ENCODE measurements around the gene CCDC57.
"Not testable (repeated sequence)": the region's sequence is repeated elsewhere in the genome, so short reads cannot be mapped to it uniquely, and the experiment has no call there.

The CCDC57 gene

GRCh38 chr17:82177276-82177675 lies 35.4 kb downstream of the CCDC57 start:
- H3K36me3 ChIP-seq (ENCODE audit: control insufficient read depth, insufficient read depth, low read length) = peaks cover 15% of the 10 kb centered on the region; the same call in 1 of the 2 replicates
- no peak overlapping the region for H3K4me3 ChIP-seq (ENCODE audit: low read depth, low read length)
- H3K4me1 ChIP-seq (ENCODE audit: control insufficient read depth, insufficient read depth, low read length) = peaks cover 22% of the 10 kb centered on the region
- no peak overlapping the region for H3K27ac ChIP-seq (ENCODE audit: low read depth, low read length)
- no peaks in the 10 kb centered on the region for H3K9me3 ChIP-seq (ENCODE audit: control insufficient read depth, insufficient read depth, low read depth, low read length)
- no peak overlapping the region for H3K9ac ChIP-seq (ENCODE audit: low read length)
- H3K27me3 ChIP-seq (ENCODE audit: control insufficient read depth, insufficient read depth, low read length) = peaks cover 72% of the 10 kb centered on the region

DNA sequence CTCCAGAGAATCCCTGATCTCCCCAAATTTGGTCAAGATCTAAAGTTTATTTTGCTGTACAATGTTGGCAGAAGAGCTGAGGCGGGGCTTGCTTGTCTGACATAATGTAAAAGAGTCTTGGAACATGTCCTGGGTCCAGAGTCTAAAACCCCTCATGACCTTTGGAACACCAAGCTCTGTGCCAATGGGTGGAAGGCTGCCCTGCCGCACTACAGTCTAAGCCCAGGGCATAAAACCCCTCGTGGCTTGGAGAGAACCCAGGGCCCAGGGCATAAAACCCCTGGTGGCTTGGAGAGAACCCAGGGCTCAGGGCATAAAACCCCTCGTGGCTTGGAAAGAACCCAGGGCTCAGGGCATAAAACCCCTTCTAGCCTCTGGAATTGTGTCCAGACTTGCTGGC lies 36.7 kb downstream of the CCDC57 start:
- Histone ChIP-seq H3K36me3 (ENCODE audit: control insufficient read depth, insufficient read depth, low read length) (peaks cover 24% of the 10 kb centered on the region), H3K27ac (ENCODE audit: low read depth, low read length) (no peak overlapping the region), H3K27me3 (ENCODE audit: control insufficient read depth, insufficient read depth, low read length) (peaks cover 85% of the 10 kb centered on the region)

GRCh38 chr17:82175201-82175600 lies 37.4 kb downstream of the CCDC57 start:
- H3K27me3 ChIP-seq (ENCODE audit: control insufficient read depth, insufficient read depth, low read length) = peaks cover 91% of the 10 kb centered on the region

More for the DNA sequence above, 36.7 kb downstream of the CCDC57 start:
- Histone ChIP-seq H3K4me3 (ENCODE audit: low read depth, low read length) (no peak overlapping the region), H3K9ac (ENCODE audit: low read length) (no peak overlapping the region), H3K9me3 (ENCODE audit: control insufficient read depth, insufficient read depth, low read depth, low read length) (no peaks in the 10 kb centered on the region), H3K4me1 (ENCODE audit: control insufficient read depth, insufficient read depth, low read length) (peaks cover 22% of the 10 kb centered on the region)

GRCh38 chr17:82174042-82174857 lies 38.4 kb downstream of the CCDC57 start:
- peak overlapping the region; percentile 48 for H3K4me3 ChIP-seq (ENCODE audit: low read depth, low read length)
- H3K9ac ChIP-seq (ENCODE audit: low read length) = peak overlapping the region; percentile 71
- H3K27me3 ChIP-seq (ENCODE audit: control insufficient read depth, insufficient read depth, low read length) = peaks cover 93% of the 10 kb centered on the region
- H3K36me3 ChIP-seq (ENCODE audit: control insufficient read depth, insufficient read depth, low read length) = peaks cover 32% of the 10 kb centered on the region
- H3K4me1 ChIP-seq (ENCODE audit: control insufficient read depth, insufficient read depth, low read length) = peaks cover 22% of the 10 kb centered on the region
- H3K27ac ChIP-seq (ENCODE audit: low read depth, low read length); H3K9me3 ChIP-seq (ENCODE audit: control insufficient read depth, insufficient read depth, low read depth, low read length): not testable (repeated sequence)

More at GRCh38 chr17:82175201-82175600, 37.4 kb downstream of the CCDC57 start:
- Histone ChIP-seq H3K4me3 (ENCODE audit: low read depth, low read length) (peak overlapping the region; percentile 13; the same call in 1 of the 2 replicates), H3K4me1 (ENCODE audit: control insufficient read depth, insufficient read depth, low read length) (peaks cover 22% of the 10 kb centered on the region), H3K9ac (ENCODE audit: low read length) (peak overlapping the region; percentile 9), H3K27ac (ENCODE audit: low read depth, low read length) (no peak overlapping the region), H3K9me3 (ENCODE audit: control insufficient read depth, insufficient read depth, low read depth, low read length) (no peaks in the 10 kb centered on the region), H3K36me3 (ENCODE audit: control insufficient read depth, insufficient read depth, low read length) (peaks cover 27% of the 10 kb centered on the region)

DNA sequence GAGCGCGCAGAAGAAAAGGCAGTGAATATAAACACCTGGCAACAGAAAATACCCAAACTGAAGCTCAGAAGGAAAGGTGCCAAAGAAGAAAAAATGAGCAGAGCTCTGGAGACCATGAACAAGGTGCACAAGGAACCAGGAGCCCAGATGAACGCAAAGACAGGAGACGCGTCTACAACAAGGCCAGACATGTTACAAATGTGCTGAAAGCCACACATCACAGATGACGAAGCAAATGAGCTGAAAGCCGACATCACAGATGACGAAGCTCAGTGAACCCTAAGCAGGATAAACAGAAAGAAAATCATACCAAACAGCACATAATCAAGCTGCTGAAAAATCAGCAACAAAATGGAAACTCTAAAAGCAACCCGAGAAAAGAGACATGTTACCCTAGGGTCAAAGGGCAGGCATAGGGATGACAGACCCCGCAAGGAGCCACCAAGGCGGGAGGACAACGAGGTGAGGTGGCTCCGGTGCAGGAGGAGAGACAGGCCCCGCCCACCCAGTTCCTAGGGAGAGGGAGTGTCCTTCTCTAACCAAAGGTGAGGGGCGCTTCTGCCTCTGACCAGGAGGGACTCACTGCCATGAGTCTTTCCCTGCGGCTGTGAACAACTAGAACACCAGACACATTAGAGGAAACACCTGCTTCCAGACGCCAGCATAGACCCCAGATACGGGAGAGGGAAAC lies 39.1 kb downstream of the CCDC57 start:
- Histone ChIP-seq H3K9ac (ENCODE audit: low read length) (peak overlapping the region; percentile 71), H3K4me3 (ENCODE audit: low read depth, low read length) (peak overlapping the region; percentile 48), H3K9me3 (ENCODE audit: control insufficient read depth, insufficient read depth, low read depth, low read length) (no peaks in the 10 kb centered on the region), H3K4me1 (ENCODE audit: control insufficient read depth, insufficient read depth, low read length) (peaks cover 22% of the 10 kb centered on the region), H3K36me3 (ENCODE audit: control insufficient read depth, insufficient read depth, low read length) (peaks cover 32% of the 10 kb centered on the region), H3K27ac (ENCODE audit: low read depth, low read length) (no peak overlapping the region), H3K27me3 (ENCODE audit: control insufficient read depth, insufficient read depth, low read length) (peaks cover 85% of the 10 kb centered on the region)

DNA sequence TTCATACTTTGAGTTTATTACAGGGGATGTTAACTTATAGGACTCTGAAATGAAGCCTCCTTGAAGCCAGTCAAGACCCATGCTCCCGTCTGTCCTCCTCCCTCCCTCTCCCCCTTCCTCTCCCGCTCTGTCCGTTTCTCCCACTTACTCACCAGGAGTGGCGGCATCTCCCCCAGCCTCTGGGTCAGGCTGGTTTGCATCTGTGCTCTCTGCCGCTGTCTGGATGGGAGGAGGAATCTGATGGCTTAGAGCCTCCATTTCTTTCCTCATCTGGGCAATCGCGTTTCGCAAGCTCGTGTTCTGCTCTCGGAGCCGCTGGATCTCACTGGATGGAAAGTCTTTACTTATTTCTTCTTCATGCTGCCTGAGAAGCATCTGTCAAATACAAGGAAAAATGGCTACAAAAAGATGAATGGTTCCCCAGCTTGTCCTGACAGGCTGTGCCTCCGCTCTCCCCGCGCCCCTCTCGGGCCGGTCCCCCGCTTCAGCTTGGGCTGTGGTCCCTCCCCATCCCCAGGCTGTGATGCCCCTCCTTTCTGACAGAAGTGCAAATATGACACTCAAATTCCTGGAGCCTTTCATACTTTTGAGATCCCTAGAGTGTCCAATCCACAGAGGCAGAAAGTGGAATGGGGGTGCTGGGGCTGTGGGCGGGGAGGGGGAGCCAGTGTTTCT lies 40.0 kb downstream of the CCDC57 start:
- H3K36me3 ChIP-seq (ENCODE audit: control insufficient read depth, insufficient read depth, low read length) = peaks cover 32% of the 10 kb centered on the region
- peaks cover 22% of the 10 kb centered on the region for H3K4me1 ChIP-seq (ENCODE audit: control insufficient read depth, insufficient read depth, low read length)
- no peak overlapping the region for H3K27ac ChIP-seq (ENCODE audit: low read depth, low read length)
- no peak overlapping the region for H3K9ac ChIP-seq (ENCODE audit: low read length)
- H3K9me3 ChIP-seq (ENCODE audit: control insufficient read depth, insufficient read depth, low read depth, low read length) = no peaks in the 10 kb centered on the region
- peaks cover 76% of the 10 kb centered on the region for H3K27me3 ChIP-seq (ENCODE audit: control insufficient read depth, insufficient read depth, low read length)
- H3K4me3 ChIP-seq (ENCODE audit: low read depth, low read length) = no peak overlapping the region

DNA sequence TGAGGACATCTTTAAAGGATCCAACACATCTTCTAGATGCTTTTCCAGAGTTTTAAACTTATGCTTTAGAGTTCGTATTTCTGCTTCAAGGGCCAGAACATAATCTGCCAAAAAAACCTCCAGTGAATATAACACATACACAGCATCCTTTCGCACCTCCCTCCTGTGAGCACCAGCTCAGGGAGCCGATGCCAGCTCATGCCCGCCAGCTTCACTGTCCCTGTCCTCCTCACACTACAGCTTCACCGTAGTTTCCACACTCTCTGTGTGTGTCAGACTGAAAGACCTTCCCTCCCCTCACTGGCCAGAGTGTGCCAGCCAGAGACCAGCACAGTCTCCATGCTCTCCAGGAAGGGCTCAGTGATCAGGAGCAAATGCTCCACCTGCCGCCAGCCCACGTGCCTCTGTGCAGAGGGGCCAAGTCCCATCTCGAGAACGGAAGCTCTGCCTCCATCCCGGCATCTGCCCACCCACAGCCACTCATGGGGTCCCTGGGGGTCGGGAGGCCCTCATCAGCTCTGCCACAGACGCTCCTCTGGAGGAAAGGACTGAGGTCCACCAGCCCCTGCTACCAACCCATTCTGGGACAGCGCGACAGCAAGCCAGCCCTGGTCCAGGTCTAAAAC lies 40.8 kb downstream of the CCDC57 start:
- Histone ChIP-seq H3K4me1 (ENCODE audit: control insufficient read depth, insufficient read depth, low read length) (peaks cover 22% of the 10 kb centered on the region), H3K4me3 (ENCODE audit: low read depth, low read length) (no peak overlapping the region), H3K36me3 (ENCODE audit: control insufficient read depth, insufficient read depth, low read length) (peaks cover 31% of the 10 kb centered on the region), H3K27ac (ENCODE audit: low read depth, low read length) (no peak overlapping the region), H3K9me3 (ENCODE audit: control insufficient read depth, insufficient read depth, low read depth, low read length) (no peaks in the 10 kb centered on the region), H3K27me3 (ENCODE audit: control insufficient read depth, insufficient read depth, low read length) (peaks cover 69% of the 10 kb centered on the region), H3K9ac (ENCODE audit: low read length) (no peak overlapping the region)

GRCh38 chr17:82170412-82170961 lies 42.2 kb downstream of the CCDC57 start:
- Histone ChIP-seq H3K27ac (ENCODE audit: low read depth, low read length) (no peak overlapping the region), H3K4me3 (ENCODE audit: low read depth, low read length) (no peak overlapping the region), H3K9ac (ENCODE audit: low read length) (no peak overlapping the region), H3K36me3 (ENCODE audit: control insufficient read depth, insufficient read depth, low read length) (peaks cover 31% of the 10 kb centered on the region), H3K9me3 (ENCODE audit: control insufficient read depth, insufficient read depth, low read depth, low read length) (no peaks in the 10 kb centered on the region), H3K4me1 (ENCODE audit: control insufficient read depth, insufficient read depth, low read length) (peaks cover 21% of the 10 kb centered on the region), H3K27me3 (ENCODE audit: control insufficient read depth, insufficient read depth, low read length) (peaks cover 55% of the 10 kb centered on the region)

GRCh38 chr17:82168568-82168967 lies 44.1 kb downstream of the CCDC57 start:
- peaks cover 38% of the 10 kb centered on the region for H3K27me3 ChIP-seq (ENCODE audit: control insufficient read depth, insufficient read depth, low read length)

DNA sequence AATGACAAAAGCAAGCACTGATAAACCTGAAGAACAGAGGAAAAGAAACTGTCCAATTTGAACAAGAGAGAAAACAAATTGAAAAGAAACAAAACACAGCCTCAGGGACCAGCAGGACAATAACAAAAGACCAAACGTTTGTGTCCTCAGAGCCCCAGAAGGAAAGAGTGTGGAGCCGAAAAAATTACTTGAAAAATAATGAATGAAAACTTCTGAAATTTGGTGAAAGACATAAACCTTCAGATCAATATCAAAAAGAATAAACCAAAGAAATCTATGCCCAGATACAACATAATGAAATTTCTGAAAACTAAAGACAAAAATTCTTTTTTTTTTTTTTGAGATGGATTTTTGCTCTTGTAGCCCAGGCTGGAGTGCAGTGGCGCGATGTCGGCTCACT lies 45.6 kb downstream of the CCDC57 start:
- H3K4me3 ChIP-seq (ENCODE audit: low read depth, low read length) = no peak overlapping the region
- H3K36me3 ChIP-seq (ENCODE audit: control insufficient read depth, insufficient read depth, low read length) = peaks cover 35% of the 10 kb centered on the region
- no peak overlapping the region for H3K27ac ChIP-seq (ENCODE audit: low read depth, low read length)
- H3K27me3 ChIP-seq (ENCODE audit: control insufficient read depth, insufficient read depth, low read length) = peaks cover 23% of the 10 kb centered on the region
- no peaks in the 10 kb centered on the region for H3K4me1 ChIP-seq (ENCODE audit: control insufficient read depth, insufficient read depth, low read length)
- H3K9ac ChIP-seq (ENCODE audit: low read length) = no peak overlapping the region
- no peaks in the 10 kb centered on the region for H3K9me3 ChIP-seq (ENCODE audit: control insufficient read depth, insufficient read depth, low read depth, low read length)

More at GRCh38 chr17:82168568-82168967, 44.1 kb downstream of the CCDC57 start:
- no peak overlapping the region for H3K27ac ChIP-seq (ENCODE audit: low read depth, low read length)
- H3K4me1 ChIP-seq (ENCODE audit: control insufficient read depth, insufficient read depth, low read length) = peaks cover 5% of the 10 kb centered on the region
- H3K9me3 ChIP-seq (ENCODE audit: control insufficient read depth, insufficient read depth, low read depth, low read length) = no peaks in the 10 kb centered on the region
- H3K4me3 ChIP-seq (ENCODE audit: low read depth, low read length) = no peak overlapping the region
- H3K9ac ChIP-seq (ENCODE audit: low read length) = no peak overlapping the region
- H3K36me3 ChIP-seq (ENCODE audit: control insufficient read depth, insufficient read depth, low read length) = peaks cover 31% of the 10 kb centered on the region

Data from HUES6 (cell line).